ENCODE measurements around the gene TMEM234.

DNA sequence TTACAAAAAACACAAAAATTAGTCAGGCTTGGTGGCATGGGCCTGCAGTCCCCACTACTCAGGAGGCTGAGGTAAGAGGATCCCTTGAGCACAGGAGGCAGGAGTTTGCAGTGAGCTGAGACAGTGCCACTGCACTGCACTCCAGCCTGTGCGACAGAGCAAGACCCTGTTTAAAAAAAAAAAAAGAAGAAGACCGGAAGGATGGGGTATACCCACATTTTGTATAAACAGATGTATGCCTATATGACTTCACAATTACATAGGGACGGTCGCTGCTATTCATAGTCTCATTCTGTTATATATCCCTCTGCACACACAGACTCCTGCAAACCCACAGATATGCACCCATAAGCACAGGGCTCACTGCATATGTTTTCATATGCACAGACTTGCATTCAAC is 41.6 kb upstream of the TMEM234 start:
- TF ChIP-seq, protein P1, sequence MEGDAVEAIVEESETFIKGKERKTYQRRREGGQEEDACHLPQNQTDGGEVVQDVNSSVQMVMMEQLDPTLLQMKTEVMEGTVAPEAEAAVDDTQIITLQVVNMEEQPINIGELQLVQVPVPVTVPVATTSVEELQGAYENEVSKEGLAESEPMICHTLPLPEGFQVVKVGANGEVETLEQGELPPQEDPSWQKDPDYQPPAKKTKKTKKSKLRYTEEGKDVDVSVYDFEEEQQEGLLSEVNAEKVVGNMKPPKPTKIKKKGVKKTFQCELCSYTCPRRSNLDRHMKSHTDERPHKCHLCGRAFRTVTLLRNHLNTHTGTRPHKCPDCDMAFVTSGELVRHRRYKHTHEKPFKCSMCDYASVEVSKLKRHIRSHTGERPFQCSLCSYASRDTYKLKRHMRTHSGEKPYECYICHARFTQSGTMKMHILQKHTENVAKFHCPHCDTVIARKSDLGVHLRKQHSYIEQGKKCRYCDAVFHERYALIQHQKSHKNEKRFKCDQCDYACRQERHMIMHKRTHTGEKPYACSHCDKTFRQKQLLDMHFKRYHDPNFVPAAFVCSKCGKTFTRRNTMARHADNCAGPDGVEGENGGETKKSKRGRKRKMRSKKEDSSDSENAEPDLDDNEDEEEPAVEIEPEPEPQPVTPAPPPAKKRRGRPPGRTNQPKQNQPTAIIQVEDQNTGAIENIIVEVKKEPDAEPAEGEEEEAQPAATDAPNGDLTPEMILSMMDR (conservative IDR thresholded peaks at IDR 0.05 in 1 of 2, IDR thresholded peaks at IDR 0.05 in 1 of 2; ENCODE audit: extremely low read depth in 1 of 2, insufficient read depth in 1 of 2, low read depth in 1 of 2, low read length in 2 of 2): no peak
- TF ChIP-seq EZH2 (IDR thresholded peaks at IDR 0.05; ENCODE audit: borderline replicate concordance, low read length): no peak

Measured in mammary epithelial cell (primary cell).